Glomerular visceral epithelial cell (primary cell): Measurements from ENCODE around the gene BAAT.
"Not testable (repeated sequence)": the region's sequence is repeated elsewhere in the genome, so short reads cannot be mapped to it uniquely, and the experiment has no call there.

ENCODE experiments used
- DNase-seq: peaks from one replicate; pipeline ENCODE4 v3.0.0-alpha.2; 2016; ENCODE audit errors: extremely low spot score

Gene BAAT

GRCh38 chr9:101384873-101385536, at the start of gene BAAT:
TSS of gene BAAT (minus strand) at chr9:101385006. CDS start at chr9:101371404, 13,602 bp downstream.
- DNase-seq = not testable (repeated sequence)

GRCh38 chr9:101433229-101433628, 48.4 kb upstream of the BAAT start:
- no peak for DNase-seq

GRCh38 chr9:101432740-101433139, 47.9 kb upstream of the BAAT start:
- no peak for DNase-seq

GRCh38 chr9:101432171-101432570, 47.4 kb upstream of the BAAT start:
- DNase-seq = no peak

- no peak for DNase-seq
Measured at GRCh38 chr9:101429736-101430135, 44.9 kb upstream of the BAAT start.

DNA sequence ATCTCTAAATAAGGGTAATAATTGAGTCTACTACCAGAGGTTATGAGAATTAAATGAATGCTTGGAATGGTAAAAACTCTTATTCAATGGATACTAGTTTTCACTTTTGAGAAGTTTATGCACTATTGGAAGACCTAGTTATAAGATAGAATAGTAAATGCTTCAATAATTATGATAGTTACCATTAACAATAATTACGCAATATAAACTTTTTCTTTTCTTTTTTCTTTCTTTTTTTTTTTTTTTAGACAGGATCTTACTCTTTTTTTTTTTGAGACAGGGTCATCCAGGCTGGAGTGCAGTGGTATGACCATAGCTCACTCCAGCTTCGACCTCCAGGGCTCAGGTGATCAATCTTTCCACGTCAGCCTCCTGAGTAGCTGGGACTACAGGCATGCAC, 44.1 kb upstream of the BAAT start:
- no peak for DNase-seq

- no peak for DNase-seq
Measured at GRCh38 chr9:101427957-101428655, 43.3 kb upstream of the BAAT start.

DNA sequence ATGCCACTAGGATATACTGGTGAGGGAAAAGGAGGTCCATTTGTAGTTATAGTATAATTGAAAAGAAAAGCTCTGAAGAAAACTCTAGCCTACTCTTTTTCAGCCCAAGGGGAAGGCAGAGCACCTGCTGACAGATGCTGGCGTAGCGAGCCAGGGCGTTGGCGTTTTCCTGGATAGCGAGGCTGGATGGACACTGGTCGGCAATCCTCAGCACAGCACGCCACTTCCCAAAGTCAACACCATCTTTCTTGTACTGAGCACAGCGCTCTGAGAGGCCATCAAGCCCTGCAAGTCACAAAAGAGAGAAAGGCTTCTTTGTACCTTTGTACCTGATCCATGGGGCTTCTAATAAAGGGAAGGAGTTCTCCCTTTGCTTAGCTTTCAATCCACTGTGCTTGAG, 42.6 kb upstream of the BAAT start:
- DNase-seq = no peak

GRCh38 chr9:101421653-101422065, 36.9 kb upstream of the BAAT start:
- DNase-seq = no peak

DNA sequence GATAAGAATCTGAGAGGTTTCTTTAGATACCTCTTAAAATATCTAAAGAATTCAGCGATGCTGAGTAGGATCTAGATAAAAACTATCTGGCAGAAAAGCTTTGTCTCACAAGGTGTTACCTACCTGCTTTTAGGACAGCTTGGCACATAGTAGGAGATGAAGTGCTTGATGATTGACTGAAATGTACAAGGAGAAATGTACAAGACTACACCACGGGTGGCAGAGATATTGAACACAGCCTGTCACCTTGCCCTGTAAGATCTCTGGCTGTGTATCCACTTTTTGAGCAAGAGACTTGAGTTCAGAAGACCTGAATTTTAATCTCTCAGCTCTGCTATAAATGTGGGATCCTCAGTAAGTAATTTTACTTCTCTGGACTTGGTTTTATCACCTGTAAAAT, 35.1 kb upstream of the BAAT start:
- DNase-seq = no peak

- DNase-seq = no peak
Measured at GRCh38 chr9:101418518-101419430, 34.0 kb upstream of the BAAT start.

DNA sequence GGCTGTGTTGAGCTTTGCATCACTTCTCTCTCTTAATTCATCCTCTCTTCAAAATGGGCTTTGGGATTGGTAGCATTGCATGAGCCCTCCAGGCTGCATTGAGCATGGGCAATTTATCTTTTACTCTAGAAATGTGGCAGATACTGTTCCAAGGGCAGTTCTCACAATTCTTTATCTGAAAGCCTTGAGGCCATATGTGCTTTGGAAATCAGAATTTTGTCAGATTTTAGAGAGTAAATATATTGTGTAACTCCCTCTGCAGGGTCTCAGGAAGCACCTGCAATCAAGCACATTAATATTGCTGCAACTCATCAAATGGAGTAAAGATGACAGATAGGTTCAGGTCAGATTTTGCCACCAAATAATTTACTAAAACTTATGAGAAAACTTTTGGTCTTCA, 33.2 kb upstream of the BAAT start:
- no peak for DNase-seq

GRCh38 chr9:101417389-101417788, 32.6 kb upstream of the BAAT start:
- DNase-seq = no peak

DNA sequence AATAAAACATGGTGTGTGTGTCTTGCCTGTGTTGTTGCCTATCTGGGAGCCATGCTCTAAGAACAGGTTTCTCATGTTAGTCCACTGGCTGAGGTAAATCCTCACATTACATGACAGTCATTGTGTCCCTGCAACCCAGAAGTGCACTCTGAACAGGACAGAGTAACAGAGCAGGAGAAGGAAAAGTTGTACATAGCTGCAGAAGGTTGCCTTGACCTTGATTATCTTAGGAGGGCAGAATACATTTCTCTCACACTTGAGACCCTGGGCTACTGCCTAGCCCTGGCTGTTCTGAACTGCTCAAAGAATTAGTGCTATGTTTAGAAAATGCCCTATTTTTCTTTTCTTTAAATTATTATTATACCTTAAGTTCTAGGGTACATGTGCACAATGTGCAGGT, 30.8 kb upstream of the BAAT start:
- no peak for DNase-seq

GRCh38 chr9:101414839-101415238, 30.0 kb upstream of the BAAT start:
- no peak for DNase-seq

DNA sequence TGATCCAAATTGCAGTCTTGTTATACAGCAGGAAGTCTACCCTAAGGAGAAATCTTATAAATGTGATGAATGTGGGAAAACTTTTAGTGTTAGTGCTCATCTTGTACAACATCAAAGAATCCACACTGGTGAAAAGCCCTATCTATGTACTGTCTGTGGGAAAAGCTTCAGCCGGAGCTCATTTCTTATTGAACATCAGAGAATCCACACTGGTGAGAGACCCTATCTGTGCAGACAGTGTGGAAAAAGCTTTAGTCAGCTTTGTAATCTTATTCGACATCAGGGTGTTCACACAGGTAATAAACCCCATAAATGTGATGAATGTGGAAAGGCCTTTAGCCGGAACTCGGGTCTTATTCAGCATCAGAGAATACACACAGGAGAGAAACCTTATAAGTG, 24.3 kb upstream of the BAAT start:
- DNase-seq = no peak

DNA sequence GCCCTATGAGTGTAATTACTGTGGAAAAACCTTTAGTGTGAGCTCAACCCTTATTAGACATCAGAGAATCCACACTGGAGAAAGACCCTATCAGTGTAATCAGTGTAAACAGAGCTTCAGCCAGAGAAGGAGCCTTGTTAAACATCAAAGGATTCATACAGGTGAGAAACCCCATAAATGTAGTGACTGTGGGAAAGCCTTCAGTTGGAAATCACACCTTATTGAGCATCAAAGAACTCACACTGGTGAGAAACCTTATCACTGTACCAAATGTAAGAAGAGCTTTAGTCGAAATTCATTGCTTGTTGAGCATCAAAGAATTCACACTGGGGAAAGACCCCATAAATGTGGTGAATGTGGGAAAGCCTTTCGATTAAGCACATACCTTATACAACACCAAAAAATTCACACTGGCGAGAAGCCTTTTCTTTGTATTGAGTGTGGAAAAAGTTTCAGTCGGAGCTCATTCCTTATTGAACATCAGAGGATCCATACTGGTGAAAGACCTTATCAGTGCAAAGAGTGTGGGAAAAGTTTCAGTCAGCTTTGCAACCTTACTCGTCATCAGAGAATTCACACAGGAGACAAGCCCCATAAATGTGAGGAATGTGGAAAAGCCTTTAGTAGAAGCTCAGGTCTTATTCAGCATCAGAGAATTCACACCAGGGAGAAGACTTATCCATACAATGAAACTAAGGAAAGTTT, 23.7 kb upstream of the BAAT start:
- no peak for DNase-seq

DNA sequence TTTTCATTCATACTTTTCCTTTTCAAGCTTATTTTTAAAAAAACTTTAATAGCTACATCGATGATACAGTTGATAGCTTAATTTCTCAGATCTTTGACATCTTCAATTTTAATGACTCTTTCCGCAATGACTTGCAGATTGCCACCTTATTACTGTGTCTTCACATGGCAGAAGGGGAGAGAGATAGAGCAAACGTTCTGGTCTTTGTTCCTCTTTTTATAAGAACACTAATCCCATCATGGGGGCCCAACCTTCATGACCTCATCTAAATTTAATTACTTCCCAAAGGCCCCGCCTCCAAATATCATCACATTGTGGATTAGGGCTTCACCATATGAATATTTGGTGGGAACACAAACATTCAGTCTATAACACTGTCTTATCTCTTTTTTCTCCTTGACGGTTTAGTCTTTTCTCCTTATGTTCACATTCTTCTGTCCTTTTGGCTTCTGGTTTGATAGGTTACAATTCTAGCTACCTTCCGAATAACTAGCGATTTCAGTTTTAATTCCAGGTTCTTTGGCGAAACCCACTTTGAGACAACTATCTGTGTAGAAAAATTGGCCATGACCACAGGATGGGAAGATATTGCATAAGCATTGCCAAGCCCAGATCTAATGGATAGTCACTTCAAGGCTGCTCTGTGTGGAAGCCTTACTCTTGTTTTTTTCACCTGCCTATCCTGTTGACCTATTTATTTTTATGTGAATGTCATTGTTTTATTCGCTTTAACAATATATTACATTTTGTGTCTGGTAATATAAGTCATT, 18.9 kb upstream of the BAAT start:
- no peak for DNase-seq

DNA sequence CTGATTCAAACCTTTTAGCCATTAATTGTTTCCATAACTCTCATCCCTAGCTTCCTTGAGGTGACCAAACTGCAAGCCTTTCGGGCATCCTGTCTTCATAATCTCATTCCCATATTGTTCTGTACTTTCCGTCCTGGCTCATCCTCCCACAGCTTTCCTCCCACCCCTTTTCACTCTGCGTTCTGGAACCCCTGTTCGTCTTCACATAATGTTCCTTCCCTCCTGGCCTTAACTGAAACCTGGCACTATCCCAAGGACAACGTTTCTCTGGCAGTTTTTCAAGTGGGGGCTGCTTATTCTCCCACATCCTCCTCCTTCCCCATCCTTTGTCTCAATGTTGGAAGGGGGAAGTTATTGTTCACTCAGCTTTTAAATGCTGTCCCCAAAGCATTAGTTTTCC, 15.3 kb upstream of the BAAT start:
- DNase-seq = peak; percentile 9

DNA sequence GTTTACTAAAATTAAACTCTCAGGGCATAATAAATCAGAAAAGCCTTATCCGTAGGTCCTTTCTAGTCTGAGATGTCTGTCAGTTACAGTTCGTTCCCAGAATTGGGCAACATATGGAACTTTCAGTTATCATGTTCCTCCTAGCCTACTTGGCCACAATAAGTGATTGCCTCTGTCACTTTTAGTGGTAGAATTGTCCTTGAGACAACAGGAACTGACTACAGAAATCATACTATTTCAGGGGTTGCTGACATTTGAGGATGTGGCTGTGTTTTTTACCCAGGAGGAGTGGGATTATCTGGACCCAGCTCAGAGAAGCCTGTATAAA, 14.8 kb upstream of the BAAT start:
- no peak for DNase-seq

GRCh38 chr9:101398930-101399642, 14.3 kb upstream of the BAAT start:
- peak; percentile 15 for DNase-seq
